Fibroblast of skin of right quadriceps (primary cell): Measurements from ENCODE around the gene OR1M1.
"Not testable (repeated sequence)": the region's sequence is repeated elsewhere in the genome, so short reads cannot be mapped to it uniquely, and the experiment has no call there.

ENCODE experiments used
- DNase-seq: peaks from one replicate; pipeline ENCODE4 v3.0.0-alpha.2; 2013

OR1M1 gene, protein sequence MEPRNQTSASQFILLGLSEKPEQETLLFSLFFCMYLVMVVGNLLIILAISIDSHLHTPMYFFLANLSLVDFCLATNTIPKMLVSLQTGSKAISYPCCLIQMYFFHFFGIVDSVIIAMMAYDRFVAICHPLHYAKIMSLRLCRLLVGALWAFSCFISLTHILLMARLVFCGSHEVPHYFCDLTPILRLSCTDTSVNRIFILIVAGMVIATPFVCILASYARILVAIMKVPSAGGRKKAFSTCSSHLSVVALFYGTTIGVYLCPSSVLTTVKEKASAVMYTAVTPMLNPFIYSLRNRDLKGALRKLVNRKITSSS

DNA sequence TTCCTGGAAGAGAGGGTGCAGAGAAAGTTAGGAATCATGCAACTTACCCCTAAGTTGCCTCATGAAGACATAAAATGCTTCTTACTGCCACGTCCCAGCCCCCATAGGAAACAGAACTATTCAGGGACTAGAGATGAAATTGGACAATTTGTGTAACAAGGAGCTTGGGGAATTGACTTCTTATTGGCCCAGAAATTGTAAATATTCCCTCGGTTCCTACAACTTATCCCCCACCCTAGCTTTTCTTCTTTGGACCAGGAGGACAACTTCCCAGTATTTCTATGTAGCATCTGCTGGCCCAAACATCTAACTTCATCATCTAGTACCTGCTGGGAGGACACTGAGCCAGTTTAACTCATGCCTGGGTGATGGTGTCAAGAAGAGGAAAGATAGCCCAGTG, at the start of gene OR1M1:
Gene OR1M1 (plus strand): TSS at position 301 of the 400 bp plus-strand sequence. CDS start 6,184 bp downstream, outside the sequence.
- no peak for DNase-seq

DNA sequence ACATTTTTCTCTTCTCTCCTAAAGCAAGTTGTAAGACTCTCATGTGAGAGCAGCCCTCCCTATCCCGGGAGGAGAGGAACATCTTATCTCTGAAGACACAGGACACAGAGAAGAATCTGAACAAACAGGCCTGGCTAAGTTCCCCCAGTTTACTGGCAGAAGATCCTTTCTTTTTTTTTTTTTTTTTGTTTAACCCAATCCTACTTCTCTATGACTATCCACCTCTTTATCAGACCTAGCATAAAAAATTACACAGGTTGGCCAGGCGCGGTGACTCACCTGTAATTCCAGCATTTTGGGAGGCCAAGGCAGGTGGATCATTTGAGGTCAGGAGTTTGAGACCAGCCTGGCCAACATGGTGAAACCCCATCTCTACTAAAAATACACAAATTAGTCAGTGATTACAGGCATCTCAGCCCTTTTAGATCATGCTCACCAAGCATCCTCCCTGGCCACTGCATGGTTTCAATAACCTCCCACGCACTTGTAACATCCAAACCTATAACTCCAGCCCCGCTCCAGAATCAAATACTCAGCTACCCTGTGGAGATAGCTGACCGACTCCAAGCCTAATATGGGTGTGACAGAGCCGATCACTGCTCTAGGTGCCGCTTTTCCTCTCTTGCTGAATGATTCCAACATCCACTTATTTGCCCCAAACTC, 49.3 kb upstream of the OR1M1 start:
- DNase-seq, result no peak

DNA sequence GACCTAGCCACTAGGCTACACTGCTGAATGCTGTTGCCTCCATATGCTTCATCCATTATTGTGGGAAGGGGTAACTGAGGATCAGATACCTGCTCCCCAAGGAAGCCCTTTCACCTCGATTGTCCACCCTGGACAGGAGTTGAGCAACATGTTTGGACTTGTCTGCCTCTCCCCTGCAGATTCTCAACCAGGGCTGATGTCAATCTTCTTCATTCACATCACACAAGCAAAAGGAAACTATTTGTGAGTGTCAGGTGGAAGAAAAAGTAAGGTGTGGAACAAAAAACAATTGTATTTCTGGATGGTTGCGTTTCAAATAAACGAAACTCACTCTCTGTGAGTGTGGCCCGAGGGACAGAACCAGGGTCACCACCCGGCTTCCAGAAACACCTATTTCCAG, 47.1 kb upstream of the OR1M1 start:
- no peak for DNase-seq

DNA sequence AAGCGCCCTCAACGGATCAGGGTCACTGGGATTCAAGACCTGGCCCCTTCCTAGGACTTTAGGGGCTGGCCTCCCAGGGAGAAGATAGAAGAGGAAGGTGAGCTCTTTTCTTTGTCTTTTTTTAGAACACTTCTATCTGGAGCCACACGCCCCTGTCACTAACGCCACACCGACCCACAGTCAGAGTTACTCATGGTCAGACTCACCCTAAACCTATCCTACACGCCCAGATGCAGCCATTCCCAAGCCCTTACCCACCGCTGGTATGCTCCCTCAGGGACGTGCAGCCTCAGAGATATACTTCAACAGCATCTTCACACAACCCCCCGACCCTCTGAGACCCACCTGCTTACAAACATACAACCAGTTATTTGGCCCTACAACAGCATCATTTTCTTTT, 46.7 kb upstream of the OR1M1 start:
- DNase-seq, result no peak

DNA sequence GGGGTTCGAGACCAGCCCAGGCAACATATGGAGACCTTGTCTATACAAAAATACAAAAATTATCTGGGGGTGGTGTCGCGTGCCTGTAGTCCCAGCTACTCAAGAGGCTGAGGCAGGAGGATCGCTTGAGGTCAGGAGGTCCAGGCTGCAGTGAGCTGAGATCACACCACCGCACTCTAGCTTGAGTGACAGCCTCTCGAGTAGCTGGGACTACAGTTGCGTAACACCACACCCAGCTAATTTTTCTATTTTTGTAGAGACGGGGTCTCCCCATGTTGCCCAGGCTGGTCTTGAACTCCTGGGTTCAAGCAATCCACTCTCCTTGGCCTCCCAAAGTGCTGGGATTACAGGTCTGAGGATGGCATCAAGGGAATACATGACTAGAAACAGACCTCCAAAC, 45.8 kb upstream of the OR1M1 start:
- no peak for DNase-seq

DNA sequence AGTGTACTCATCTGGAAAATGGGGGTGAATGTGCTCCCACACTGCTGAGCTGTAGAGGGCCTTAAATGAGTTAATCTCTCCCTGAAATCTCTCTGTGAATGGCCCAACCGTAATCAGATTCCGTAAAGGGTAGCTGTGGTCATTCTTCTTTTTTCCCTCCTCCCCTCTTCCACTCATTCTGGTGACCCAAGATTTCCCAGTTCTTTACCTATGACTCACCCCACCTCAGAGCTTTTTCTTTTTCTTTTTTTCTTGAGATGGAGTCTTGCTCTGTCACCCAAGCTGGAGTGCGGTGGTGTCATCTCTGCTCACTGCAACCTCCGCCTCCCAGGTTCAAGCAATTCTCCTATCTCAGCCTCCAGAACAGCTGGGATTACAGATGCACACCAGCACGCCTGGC, 43.3 kb upstream of the OR1M1 start:
- DNase-seq, result no peak

DNA sequence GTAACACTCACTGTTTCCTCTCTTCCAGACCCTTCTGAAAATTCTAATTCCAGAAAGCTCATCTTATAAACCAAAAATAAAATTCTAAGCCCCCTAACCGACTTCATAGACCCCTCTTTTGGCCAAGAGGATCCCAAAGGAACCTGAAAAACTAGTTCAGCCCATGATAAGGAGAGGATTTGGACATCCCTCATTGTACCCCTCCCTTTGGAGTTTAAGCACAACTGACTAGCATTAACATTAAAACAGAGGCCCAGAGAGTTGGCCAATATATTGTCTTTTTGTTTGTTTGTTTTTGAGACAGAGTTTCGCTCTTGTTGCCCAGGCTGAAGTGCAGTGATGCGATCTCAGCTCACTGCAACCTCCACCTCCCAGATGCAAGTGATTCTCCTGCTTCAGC, 42.4 kb upstream of the OR1M1 start:
- DNase-seq, result no peak

DNA sequence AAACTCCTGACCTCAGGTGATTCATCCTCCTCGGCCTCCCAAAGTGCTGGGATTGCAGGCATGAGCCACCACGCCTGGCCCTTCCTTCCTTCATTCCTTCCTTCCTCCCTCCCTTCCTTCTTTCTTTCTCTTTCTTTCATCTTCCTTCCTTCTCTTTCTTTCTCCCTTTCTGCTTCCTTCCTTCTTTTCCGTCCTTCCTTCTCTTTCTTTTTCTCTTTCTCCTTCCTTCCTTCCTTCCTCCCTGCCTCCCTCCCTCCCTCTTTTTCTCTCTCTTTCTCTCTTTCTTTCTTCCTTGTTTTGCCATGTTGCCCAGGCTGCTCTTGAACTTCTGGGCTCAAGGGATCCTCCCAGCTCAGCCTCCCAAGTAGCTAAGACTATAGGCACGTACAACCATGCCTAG, 40.2 kb upstream of the OR1M1 start:
- no peak for DNase-seq

DNA sequence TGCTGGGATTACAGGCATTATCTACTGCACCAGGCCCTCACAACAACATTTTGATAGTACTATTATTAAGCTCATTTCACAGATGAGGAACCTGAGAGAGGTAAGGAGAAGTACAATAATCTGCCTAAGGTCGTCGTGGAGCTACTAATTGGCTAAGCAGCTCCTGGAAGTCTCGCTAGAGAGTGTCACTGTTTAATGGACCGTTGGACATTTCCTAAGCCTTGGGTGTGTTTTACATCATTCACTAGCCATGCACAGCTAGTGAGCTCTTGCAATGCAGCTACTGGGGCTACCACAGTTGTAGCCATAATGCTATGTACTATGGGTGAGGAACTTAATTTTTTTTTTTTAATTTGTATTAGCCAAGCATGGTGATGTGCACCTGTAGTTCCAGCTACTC, 34.0 kb upstream of the OR1M1 start:
- DNase-seq, result no peak

DNA sequence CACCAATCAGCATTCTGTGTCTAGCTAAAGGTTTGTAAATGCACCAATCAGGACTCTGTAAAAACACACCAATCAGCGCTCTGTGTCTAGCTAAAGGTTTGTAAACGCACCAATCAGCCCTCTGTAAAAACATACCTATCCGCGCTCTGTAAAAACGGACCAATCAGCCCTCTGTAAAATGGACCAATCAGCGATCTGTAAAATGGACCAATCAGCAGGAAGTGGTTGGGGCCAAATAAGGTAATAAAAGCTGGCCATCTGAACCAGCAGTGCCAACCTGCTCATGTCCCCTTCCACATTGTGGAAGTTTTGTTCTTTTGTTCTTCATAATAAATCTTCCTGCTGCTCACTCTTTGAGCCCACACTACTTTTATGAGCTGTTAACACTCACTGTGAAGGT, 33.2 kb upstream of the OR1M1 start:
- DNase-seq, result not testable (repeated sequence)

DNA sequence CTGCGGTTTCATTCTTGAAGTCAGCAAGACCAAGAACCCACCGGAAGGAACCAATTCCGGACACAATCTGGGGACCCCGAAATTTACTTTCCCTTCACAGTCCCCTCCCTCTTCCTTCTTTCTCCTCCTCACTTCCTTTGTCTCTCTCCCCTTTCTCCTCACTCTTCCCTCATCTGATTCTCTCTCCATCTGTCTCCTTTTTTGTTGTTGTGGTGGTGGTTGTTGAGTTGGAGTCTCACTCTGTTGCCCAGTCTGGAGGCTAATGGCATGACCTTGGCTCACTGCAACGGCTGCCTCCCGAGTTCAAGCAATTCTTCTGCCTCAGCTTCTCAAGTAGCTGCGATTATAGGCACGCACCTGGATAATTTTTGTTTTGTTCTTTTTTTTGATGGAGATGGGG, 32.7 kb upstream of the OR1M1 start:
- DNase-seq, result no peak

DNA sequence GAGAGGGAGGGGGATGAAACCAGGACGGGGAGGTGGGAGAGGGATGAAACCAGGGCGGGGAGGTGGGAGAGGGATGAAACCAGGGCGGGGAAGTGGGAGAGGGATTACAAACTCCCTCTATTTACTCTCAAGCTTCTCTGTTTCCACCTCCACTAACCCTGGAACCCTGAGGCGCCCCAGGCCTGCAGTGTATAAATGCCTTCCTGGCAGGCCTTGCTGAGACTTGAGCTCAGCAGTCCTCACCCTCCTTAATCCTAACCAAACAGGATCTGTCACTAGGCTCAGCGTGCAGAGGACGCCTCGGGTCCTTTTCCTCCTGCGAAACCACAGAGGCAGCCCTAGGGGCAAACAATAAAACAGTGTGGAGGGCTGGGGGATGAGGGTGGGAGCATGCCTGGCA, 32.1 kb upstream of the OR1M1 start:
- no peak for DNase-seq

DNA sequence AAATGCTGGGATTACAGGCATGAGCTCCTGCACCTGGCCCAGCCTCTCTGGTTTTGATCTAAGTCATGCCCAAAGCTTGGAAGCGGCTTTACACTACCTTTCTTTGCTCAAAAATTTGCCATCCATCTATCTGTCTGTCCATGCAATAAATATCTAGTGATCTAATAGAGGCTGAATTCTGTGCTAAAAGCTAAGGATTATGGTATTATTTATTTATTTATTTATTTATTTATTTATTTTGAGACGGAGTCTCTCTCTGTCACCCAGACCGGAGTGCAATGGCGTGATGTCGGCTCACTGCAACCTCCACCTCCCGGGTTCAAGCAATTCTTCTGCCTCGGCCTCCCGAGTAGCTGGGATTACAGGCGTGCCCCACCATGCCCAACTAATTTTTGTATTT, 30.7 kb upstream of the OR1M1 start:
- not testable (repeated sequence) for DNase-seq

DNA sequence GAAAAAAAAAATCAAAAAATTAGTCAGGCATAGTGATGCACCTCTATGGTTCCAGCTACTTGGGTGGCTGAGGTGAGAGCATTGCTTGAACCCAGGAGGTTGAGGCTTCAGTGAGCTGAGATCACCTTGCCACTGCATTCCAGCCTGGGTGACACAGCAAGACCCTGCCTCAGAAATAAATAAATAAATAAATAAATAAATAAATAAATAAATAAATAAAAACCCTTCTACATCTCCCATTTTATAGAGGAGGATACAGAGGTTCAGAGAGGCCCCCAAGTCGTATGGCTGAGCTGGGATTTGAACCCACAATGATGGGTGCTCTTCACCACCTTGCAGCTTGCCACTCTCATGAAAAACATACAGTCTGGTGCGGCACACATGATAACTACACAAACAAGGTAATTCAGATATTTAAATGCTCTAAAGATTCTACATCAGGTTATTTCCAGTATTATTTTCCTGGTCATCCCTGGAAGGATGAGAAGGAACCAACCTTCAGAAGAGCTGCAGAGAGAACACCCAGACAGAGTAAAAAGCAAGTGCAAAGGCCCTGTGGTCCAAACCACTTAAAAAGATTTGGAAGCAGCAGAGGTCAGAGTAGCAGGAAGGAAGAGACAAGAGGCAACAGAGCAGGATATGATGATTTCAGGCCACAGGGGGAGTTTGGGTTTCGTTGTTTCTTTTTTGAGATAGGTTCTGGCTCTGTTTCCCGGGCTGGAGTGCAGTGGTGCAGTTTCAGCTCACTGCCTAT, 29.2 kb upstream of the OR1M1 start:
- no peak for DNase-seq

DNA sequence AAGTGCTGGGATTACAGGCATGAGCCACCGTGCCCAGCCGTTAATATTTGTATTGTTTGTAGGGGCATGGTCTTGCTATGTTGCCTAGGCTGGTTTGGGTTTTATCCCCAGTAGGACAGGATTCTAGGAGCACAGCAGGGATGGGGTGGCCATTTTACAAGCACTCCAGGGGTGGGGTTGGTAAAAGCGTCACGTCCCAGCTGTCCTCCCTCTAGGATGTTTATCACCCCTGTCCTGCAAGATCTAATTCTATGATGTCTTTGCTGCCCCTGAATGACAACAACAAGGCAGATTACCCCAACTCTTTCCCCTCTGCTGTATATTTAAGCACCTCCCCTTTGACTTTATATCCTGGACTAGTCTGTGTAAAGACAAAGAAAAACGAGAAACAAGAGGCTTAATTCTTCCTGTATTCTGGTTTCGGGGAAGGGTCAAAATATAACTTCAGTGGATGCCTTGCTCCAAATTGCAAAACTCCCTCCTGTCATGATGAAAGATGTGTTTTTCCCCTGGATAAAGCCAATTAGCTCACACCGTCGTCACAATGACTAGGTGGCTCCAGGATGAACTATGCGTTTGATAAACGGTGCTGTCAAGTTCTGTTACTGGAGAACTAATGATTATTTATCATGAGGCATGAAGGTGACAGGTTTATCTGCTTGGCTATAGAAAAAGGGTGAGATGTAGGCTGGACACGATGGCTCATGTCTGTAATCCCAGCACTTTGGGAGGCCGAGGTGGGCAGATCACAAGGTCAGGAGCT, 27.8 kb upstream of the OR1M1 start:
- DNase-seq, result no peak

DNA sequence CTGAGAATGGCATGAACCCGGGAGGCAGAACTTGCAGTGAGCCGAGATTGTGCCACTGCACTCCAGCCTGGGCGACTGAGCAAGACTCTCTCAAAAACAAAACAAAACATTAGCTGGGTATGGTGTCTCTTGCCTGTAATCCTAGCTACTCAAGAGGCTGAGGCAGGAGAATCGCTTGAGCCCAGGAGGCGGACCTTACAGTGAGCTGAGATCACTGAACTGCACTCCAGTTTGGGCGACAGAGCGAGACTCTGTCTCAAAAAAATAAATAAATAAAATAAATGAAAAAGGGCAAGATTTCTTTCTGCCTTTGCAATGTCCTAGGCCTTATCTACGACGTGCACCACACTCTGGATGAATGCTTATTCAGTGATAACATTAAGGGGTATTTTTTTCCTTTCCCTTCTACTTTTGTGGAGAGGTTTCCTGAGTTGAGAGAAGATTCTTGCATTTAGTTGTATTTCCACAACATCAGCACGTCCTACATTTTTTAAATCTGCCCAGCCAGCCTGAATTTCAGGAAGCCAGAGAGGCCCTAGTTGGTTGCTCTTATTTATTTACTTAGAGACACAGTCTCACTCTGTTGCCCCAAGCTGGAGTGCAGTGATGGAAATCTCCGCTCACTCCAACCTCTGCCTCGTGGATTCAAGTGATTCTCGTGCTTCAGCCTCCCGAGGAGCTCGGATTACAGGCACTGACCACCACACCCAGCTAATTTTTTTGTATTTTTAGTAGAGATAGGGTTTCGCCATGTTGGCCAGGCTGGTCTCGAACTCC, 26.1 kb upstream of the OR1M1 start:
- no peak for DNase-seq

DNA sequence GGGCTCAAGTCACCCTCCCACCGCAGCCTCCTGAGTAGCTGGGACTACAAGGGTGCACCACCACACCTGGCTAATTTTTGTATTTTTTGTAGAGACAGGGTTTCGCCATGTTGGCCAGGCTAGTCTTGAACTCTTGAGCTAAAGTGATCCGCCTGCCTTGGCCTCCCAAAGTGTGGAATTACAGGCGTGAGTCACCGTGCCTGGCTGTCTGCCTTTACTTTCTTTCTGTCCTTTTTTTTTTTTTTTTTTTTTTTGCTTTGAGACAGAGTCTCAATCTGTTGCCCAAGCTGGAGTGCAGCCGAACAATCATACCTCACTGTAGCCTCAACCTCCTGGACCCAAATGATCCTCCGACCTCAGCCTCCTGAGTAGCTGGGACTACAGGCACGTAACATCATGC, 25.0 kb upstream of the OR1M1 start:
- DNase-seq, result no peak

DNA sequence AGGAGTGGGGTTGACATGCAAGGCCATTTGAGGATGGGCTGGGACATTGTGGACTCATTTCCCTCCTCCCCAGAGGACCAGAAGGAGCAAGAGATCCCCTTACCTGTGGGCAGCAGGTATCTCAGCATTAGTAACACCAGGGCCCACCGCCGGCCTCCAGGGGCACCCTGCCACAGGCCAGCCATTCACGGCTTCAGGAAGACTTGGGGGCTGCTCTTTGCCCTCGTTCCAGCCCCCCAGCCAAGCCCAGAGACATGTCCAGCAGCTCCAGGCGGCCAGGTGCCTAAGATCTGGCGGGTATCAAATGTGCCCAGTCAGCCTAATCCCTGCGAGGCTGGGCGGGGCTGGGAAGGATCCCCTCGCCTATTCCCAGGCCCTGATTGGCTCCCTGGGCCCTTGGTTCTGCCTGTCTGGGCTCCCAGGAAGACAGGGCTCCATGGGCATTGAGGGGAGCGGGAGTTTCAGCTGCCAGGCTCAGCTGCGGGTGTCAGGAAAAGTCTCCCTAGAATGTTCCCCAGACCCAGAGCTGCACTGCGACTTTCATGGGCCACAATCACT, 21.3 kb upstream of the OR1M1 start:
- no peak for DNase-seq

DNA sequence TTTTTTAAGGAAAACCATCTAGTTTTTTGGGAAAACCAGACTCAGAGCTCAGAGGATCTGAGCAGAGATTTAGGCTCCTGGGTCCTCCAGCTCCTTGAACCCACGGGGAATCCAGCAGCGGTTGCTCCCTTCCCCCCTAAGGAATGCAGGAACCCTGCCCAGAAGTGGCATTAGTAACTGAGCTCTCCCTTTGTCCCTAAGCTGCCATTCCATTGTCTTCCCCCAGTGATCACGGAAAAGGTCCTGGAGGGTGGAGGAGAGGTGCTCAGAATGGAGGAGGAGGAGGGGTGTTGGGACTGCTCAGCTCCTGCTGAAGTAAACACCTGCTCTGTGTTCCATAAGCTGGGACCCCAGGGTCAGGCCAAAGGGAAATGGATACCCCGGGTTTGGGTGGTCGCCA, 16.8 kb upstream of the OR1M1 start:
- DNase-seq, result no peak

DNA sequence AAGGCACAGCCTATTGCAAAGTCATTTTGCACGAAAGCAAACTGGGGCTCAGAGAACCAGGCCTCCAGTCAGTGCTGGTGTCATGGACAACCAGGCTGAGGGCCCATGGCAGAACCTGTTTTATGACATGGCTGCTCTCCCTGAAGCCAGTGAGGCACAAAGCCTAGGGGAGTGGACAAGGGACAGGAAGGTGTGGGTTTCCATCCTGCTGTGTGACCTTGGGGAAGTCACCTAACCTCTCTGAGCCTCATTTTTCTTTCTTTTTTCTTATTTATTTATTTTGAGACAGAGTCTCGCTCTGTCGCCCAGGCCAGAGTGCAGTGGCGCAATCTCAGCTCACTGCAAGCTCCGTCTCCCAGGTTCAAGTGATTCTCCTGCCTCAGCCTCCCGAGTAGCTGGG, 15.1 kb upstream of the OR1M1 start:
- not testable (repeated sequence) for DNase-seq

DNA sequence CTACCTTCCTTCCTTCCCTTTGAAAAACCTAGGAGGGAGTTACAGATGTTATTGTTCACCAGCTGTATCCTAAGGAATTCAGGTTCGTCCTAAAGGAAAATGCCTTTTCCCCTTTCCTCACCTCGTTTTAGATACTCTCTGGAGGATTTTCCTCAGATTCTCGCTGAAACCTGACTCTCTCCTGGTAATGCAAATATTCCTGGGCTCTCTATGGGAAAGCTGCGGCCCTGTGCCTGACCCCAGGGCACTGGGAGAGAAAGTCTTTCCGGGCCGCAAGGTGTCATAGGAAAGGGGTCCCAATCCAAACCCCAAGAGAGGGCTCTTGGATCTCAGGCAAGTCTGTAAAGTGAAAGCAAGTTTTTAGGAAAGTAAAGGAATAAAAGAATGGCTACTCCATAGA, 13.1 kb upstream of the OR1M1 start:
- no peak for DNase-seq
